Myocyte (in vitro differentiated cells): ENCODE data around the gene DBNDD2. TPM values are rescaled to one million over a fixed set of nuclear protein-coding genes. Genes with fewer than 3 reads are reported as not detected.

Experiments
- DNase-seq: peaks from one replicate; pipeline ENCODE4 v3.0.0-alpha.2; 2012; ENCODE audit warnings: low read depth
- microRNA-seq: library from miRNA; unstranded; fragments of <30 nt; microRNA quantifications from one replicate; pipeline ENCODE4, GENCODE V29; 2016
- total RNA-seq: library from RNA; depleted of rRNA; stranded (reverse); fragments of >200 nt; gene quantifications from 2 replicates; pipeline ENCODE4 v1.2.3, GENCODE V29; 2014

DBNDD2 gene
- total RNA-seq, 1 donor from 2014 or later, result 3.3 TPM

- DNase-seq, result no peak
These were observed 40.2 kb downstream of the DBNDD2 start for GRCh38 chr20:45448270-45448669.

GRCh38 chr20:45449528-45449927 lies 41.4 kb downstream of the DBNDD2 start:
- peak; percentile 47 for DNase-seq

GRCh38 chr20:45450097-45450818 lies 42.2 kb downstream of the DBNDD2 start:
- peak; percentile 43 for DNase-seq

- DNase-seq, result no peak
These were observed 44.1 kb downstream of the DBNDD2 start for GRCh38 chr20:45452238-45452637.

GRCh38 chr20:45452772-45453691 lies 44.9 kb downstream of the DBNDD2 start:
- no peak for DNase-seq

GRCh38 chr20:45456632-45457031 lies 48.5 kb downstream of the DBNDD2 start:
- no peak for DNase-seq

GRCh38 chr20:45459606-45460005 lies 51.5 kb downstream of the DBNDD2 start:
- DNase-seq, result no peak

Small RNA genes within 50 kb of the gene (microRNA-seq; reads per million reads assigned to microRNA genes)
- 0.48 reads per million for gene MIR6812

Other genes starting within 250 kb of the DBNDD2 start
- not detected in 2 replicates for gene PI3, start 233.4 kb upstream of the DBNDD2 start, total RNA-seq
- not detected in 2 replicates for gene SEMG1, start 201.3 kb upstream of the DBNDD2 start, total RNA-seq
- gene SEMG2, start 186.9 kb upstream of the DBNDD2 start, total RNA-seq, result not detected in 2 replicates
- gene SLPI, start 153.7 kb upstream of the DBNDD2 start, total RNA-seq, result not detected in 2 replicates
- not detected in 2 replicates for gene RBPJL, start 101.4 kb upstream of the DBNDD2 start, total RNA-seq
- gene MATN4, start 100.0 kb upstream of the DBNDD2 start, total RNA-seq, result not detected in 2 replicates
- 34.8 and 51.5 TPM in 2 replicates for gene SDC4, start 59.9 kb upstream of the DBNDD2 start, total RNA-seq
- 12.7 and 13.2 TPM in 2 replicates for gene SYS1, start 45.1 kb upstream of the DBNDD2 start, total RNA-seq
- gene TP53TG5, start 30.0 kb upstream of the DBNDD2 start, total RNA-seq, result not detected in 2 replicates
- gene PIGT, start 7.9 kb downstream of the DBNDD2 start, total RNA-seq, result 123 and 136 TPM in 2 replicates
- not detected in 2 replicates for gene WFDC2, start 61.5 kb downstream of the DBNDD2 start, total RNA-seq
- not detected in 2 replicates for gene SPINT3, start 107.3 kb downstream of the DBNDD2 start, total RNA-seq
- gene WFDC6, start 131.2 kb downstream of the DBNDD2 start, total RNA-seq, result not detected in 2 replicates
- gene EPPIN, start 139.1 kb downstream of the DBNDD2 start, total RNA-seq, result not detected in 2 replicates
- not detected in 2 replicates for gene WFDC8, start 171.0 kb downstream of the DBNDD2 start, total RNA-seq
- not detected in 2 replicates for gene WFDC10A, start 221.4 kb downstream of the DBNDD2 start, total RNA-seq
- not detected in 2 replicates for gene WFDC9, start 223.0 kb downstream of the DBNDD2 start, total RNA-seq